A673 (cell line): ENCODE data around the gene CELF5. TPM values are rescaled to one million over a fixed set of nuclear protein-coding genes. Genes with fewer than 3 reads are reported as not detected.
"Not testable (repeated sequence)": the region's sequence is repeated elsewhere in the genome, so short reads cannot be mapped to it uniquely, and the experiment has no call there.

Experiments used
- BruUV-seq: library from RNA; stranded (reverse); fragments of 400-500 nt; replicated peaks from 2 replicates; lab custom pipeline; 2021; lab: Mats Ljungman, UMichigan
- CTCF ChIA-PET: fragments of 300-600 bp; sonication (Branson Sonifier 250); formaldehyde crosslinking; loops from one replicate; lab custom pipeline; 2022; ENCODE audit warnings: antibody characterized with exemption; lab: Charles Lee
- POLR2A ChIA-PET: fragments of 300-600 bp; sonication (Branson Sonifier 250); formaldehyde crosslinking; loops from one replicate; lab custom pipeline; 2022; ENCODE audit warnings: antibody characterized with exemption; ENCODE audit not compliant: low non-redundant PET; lab: Charles Lee
- DNase-seq: peaks from one replicate; pipeline ENCODE4 v3.0.0-alpha.2; 2015; ENCODE audit warnings: low spot score
- H3K27ac ChIP-seq: fragments of 200-600 bp; sonication (generic); 2 replicates; pipeline ENCODE4 v1.5.1; 2016; ENCODE audit warnings: mixed run types, low read depth, mild to moderate bottlenecking, mixed read lengths, antibody characterized with exemption, low read length; ENCODE audit not compliant: poor library complexity, severe bottlenecking
- H3K27me3 ChIP-seq: fragments of 200-600 bp; sonication (generic); replicated peaks from 2 replicates; pipeline ENCODE4 v1.6.1; 2017; ENCODE audit warnings: mixed run types, low read depth, mild to moderate bottlenecking, mixed read lengths, antibody characterized with exemption, low read length; ENCODE audit not compliant: insufficient read depth, poor library complexity
- H3K36me3 ChIP-seq: fragments of 200-600 bp; sonication (generic); 2 replicates; pipeline ENCODE4 v1.6.1; 2016; ENCODE audit warnings: mixed run types, mild to moderate bottlenecking, mixed read lengths, antibody characterized with exemption, low read length; ENCODE audit not compliant: insufficient read depth, poor library complexity, severe bottlenecking
- H3K4me1 ChIP-seq: fragments of 200-600 bp; sonication (generic); 2 replicates; pipeline ENCODE4 v1.6.1; 2017; ENCODE audit warnings: mixed run types, mild to moderate bottlenecking, mixed read lengths, antibody characterized with exemption, low read length; ENCODE audit not compliant: insufficient read depth, poor library complexity, severe bottlenecking
- H3K4me3 ChIP-seq: fragments of 200-600 bp; sonication (generic); 2 replicates; pipeline ENCODE4 v1.5.1; 2016; ENCODE audit warnings: low read depth, mixed run types, mild to moderate bottlenecking, mixed read lengths, low read length; ENCODE audit not compliant: poor library complexity, severe bottlenecking
- H3K9me3 ChIP-seq: fragments of 200-600 bp; sonication (generic); 2 replicates; pipeline ENCODE4 v1.6.1; 2016; ENCODE audit warnings: mixed run types, low read depth, mild to moderate bottlenecking, mixed read lengths, antibody characterized with exemption, low read length; ENCODE audit not compliant: poor library complexity, severe bottlenecking
- CTCF ChIP-seq: fragments of 300-800, 200-600 bp; sonication (generic); conservative IDR thresholded peaks from 2 replicates; pipeline ENCODE4 v1.5.1; 2017; ENCODE audit warnings: low read depth, mild to moderate bottlenecking, antibody characterized with exemption, low read length, moderate library complexity, mixed read lengths
- EZH2 ChIP-seq: fragments of 200-600 bp; sonication (generic); IDR thresholded peaks from 2 replicates; pipeline ENCODE4 v1.6.1; 2017; ENCODE audit warnings: borderline replicate concordance, low read depth, mild to moderate bottlenecking, mixed read lengths, antibody characterized with exemption, low read length; ENCODE audit not compliant: poor library complexity, severe bottlenecking
- intact Hi-C: fragments of 100-400 bp; cut with micrococcal nuclease; formaldehyde crosslinking; loops from one replicate; pipeline ENCODE4 v1.10.0; 2022; ENCODE audit not compliant: unreplicated experiment
- total RNA-seq: library from RNA; stranded (reverse); gene quantifications from 2 replicates; pipeline ENCODE4 v1.2.3, GENCODE V29; 2021

The CELF5 gene
- total RNA-seq, 1 experiment from 2014 or later: 3.7 TPM

- Histone ChIP-seq H3K36me3 (no peaks in the 10 kb centered on the region), H3K4me3 (no peak overlapping the region), H3K27ac (no peak overlapping the region), H3K27me3 (no peaks in the 10 kb centered on the region), H3K4me1 (no peaks in the 10 kb centered on the region), H3K9me3 (no peaks in the 10 kb centered on the region)
- ChIA-PET POLR2A (no interaction called here), CTCF (interaction anchor here (0.8 kb wide), 1 partner anchor 23 kb away, joined by 3 read pairs; no protein-coding TSS in a partner anchor)
- BruUV-seq: no TSS peak
- no peak for TF ChIP-seq EZH2
- TF ChIP-seq CTCF: no peak
- intact Hi-C loops: no loop called here
- no peak for DNase-seq
These were observed 3.9 kb upstream of the CELF5 start for GRCh38 chr19:3220576-3220975.

- POLR2A ChIA-PET, H3K36me3 ChIP-seq: not testable (repeated sequence)
These were observed 2.9 kb upstream of the CELF5 start for GRCh38 chr19:3221576-3221975.

DNA sequence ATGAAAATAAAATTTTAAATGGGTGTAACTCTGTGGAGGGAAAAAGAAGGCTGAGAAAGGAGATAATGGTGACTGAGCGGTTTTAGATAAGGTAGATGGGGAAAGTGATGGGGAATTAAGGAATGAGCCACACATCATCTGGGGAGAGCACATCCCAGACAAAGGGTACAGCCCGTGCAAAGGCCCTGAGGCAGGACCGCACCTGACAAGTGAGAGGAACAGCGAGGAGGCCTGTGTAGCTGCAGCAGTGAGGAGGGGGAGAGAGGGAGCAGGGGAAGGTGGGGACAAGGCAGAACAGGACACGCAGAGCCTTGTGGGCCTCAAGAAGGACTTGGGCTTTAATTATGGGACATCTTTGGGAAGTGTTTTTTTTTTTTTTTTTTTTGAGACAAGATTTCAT lies 1.8 kb upstream of the CELF5 start:
- no peak for DNase-seq
- Histone ChIP-seq H3K4me1 (no peaks in the 10 kb centered on the region), H3K36me3 (no peaks in the 10 kb centered on the region), H3K9me3 (no peaks in the 10 kb centered on the region), H3K27me3 (no peaks in the 10 kb centered on the region), H3K4me3 (no peak overlapping the region), H3K27ac (no peak overlapping the region)
- POLR2A ChIA-PET: no interaction called here
- TF ChIP-seq EZH2 (no peak), CTCF (no peak)
- BruUV-seq: no TSS peak
- intact Hi-C loops: no loop called here
- CTCF ChIA-PET: interaction anchor here (0.6 kb wide), 1 partner anchor 208 kb away, joined by 3 read pairs; no protein-coding TSS in a partner anchor

More at GRCh38 chr19:3221576-3221975, 2.9 kb upstream of the CELF5 start:
- DNase-seq, intact Hi-C loops, H3K4me3 ChIP-seq, BruUV-seq, H3K9me3 ChIP-seq, H3K27me3 ChIP-seq, H3K4me1 ChIP-seq, H3K27ac ChIP-seq, CTCF ChIA-PET: not testable (repeated sequence)

DNA sequence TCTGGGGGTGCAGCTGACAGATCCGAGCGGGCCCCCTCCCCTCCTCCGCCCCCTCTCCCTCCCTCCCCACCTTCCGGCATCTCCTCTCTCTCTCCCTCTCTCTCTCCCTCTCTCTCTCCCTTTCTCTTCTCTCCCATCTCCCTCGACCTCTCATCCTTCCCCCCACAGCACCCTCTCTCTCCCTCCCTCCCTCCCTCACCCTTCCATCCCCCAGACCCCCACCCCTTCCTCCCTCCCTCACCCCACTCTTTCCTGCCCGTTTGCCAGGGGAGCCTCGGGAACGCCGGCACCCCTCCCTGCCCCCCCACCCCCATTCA lies 666 bp downstream of the CELF5 start:
- H3K36me3 ChIP-seq: no peaks in the 10 kb centered on the region
- no TSS peak for BruUV-seq
- TF ChIP-seq CTCF (no peak), EZH2 (no peak)
- peak overlapping the region; percentile 29 for H3K4me3 ChIP-seq
- H3K4me1 ChIP-seq: no peaks in the 10 kb centered on the region
- ChIA-PET POLR2A (no interaction called here), CTCF (no interaction called here)
- no peaks in the 10 kb centered on the region for H3K27me3 ChIP-seq
- no peaks in the 10 kb centered on the region for H3K9me3 ChIP-seq
- intact Hi-C loops: no loop called here
- no peak for DNase-seq
- no peak overlapping the region for H3K27ac ChIP-seq
